ENCODE measurements around the gene C16orf96. TPM values are rescaled to one million over a fixed set of nuclear protein-coding genes. Genes with fewer than 3 reads are reported as not detected.

C16orf96 gene
- total and polyA plus RNA-seq, 2 of the 8 experiments (the other 6 are each of a cell fraction or from before 2014, with no cell fraction given), result 1.0 to 1.3 TPM

DNA sequence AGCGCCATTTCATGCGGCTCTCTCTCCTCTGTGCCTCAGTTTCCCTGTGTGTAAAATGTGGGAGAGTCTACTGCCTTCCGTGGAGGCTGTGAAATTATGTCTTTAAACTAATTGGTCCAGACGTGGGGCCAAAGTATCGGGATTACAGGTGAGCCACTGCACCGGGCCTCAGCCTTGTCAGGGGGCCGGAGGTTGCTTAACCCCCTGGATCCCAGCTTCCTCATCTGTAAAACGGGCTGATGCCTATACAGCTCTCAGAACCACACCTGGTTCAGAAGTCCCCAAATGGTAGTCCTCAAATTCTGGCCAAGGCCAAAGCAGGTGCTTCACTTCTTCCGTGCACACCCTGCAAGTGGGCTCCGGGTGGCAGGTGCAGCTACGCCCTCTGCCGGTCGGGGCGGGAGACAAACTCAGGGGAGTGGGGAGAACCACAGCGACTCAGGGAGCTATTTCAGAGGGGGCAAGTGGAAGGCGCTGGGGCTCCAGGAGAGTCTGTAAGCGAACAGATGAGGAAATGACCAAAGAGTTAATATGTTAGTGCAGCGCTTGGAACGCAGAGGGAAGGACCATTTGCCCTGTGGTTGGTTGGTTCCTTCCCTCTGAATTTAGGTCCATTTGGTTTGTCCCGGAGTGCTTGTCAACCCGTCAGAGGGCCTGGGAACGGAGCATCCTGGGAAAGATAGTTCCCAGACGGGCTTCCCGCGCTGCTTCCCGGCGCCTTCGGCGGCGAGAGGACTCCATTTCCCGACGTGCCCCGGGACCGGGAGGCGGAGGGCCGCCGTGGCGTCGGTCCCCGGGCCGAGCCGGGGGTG lies 68.1 kb downstream of the C16orf96 start, which contains the start of gene MGRN1 (continued):
- peak; percentile 51 for TF ChIP-seq TAF7 (optimal IDR thresholded peaks at IDR 0.05; ENCODE audit: borderline replicate concordance, low read depth, low read length)
- no peak for TF ChIP-seq KDM5A (IDR thresholded peaks at IDR 0.05; ENCODE audit: low read length)
- TF ChIP-seq TBP (IDR thresholded peaks at IDR 0.05; ENCODE audit: low read depth, low read length), result no peak; the same call in 1 of the 2 replicates
- no peak for TF ChIP-seq CEBPB (IDR thresholded peaks at IDR 0.05; ENCODE audit: low read depth, low read length)
- TF ChIP-seq, protein P1, sequence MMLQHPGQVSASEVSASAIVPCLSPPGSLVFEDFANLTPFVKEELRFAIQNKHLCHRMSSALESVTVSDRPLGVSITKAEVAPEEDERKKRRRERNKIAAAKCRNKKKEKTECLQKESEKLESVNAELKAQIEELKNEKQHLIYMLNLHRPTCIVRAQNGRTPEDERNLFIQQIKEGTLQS (IDR thresholded peaks at IDR 0.05; ENCODE audit: insufficient read depth, low read depth, low read length), result peak; percentile 2; the same call in 1 of the 2 replicates
- no peak; a peak in 1 of 3 replicates for TF ChIP-seq POLR2A (IDR thresholded peaks at IDR 0.05; ENCODE audit: control extremely low read depth in 1 of 2, low read depth in 2 of 2, low read length in 2 of 2)
- no peak for TF ChIP-seq RNF2 (IDR thresholded peaks at IDR 0.05; ENCODE audit: borderline replicate concordance, low read depth, low read length, missing control alignments, poor library complexity, severe bottlenecking)
- TF ChIP-seq KDM4A (IDR thresholded peaks at IDR 0.05; ENCODE audit: low read depth, low read length, severe bottlenecking), result no peak
- TF ChIP-seq NANOG (IDR thresholded peaks at IDR 0.05; ENCODE audit: insufficient read depth, low read depth, low read length, poor library complexity, severe bottlenecking), result no peak
- TF ChIP-seq TCF12 (IDR thresholded peaks at IDR 0.05; ENCODE audit: low read depth, low read length), result no peak
- peak; percentile 44; the same call in 1 of the 2 replicates for TF ChIP-seq GABPA (IDR thresholded peaks at IDR 0.05; ENCODE audit: borderline replicate concordance, insufficient read depth, low read length)
- TF ChIP-seq, protein P2, sequence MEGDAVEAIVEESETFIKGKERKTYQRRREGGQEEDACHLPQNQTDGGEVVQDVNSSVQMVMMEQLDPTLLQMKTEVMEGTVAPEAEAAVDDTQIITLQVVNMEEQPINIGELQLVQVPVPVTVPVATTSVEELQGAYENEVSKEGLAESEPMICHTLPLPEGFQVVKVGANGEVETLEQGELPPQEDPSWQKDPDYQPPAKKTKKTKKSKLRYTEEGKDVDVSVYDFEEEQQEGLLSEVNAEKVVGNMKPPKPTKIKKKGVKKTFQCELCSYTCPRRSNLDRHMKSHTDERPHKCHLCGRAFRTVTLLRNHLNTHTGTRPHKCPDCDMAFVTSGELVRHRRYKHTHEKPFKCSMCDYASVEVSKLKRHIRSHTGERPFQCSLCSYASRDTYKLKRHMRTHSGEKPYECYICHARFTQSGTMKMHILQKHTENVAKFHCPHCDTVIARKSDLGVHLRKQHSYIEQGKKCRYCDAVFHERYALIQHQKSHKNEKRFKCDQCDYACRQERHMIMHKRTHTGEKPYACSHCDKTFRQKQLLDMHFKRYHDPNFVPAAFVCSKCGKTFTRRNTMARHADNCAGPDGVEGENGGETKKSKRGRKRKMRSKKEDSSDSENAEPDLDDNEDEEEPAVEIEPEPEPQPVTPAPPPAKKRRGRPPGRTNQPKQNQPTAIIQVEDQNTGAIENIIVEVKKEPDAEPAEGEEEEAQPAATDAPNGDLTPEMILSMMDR (IDR thresholded peaks at IDR 0.05; ENCODE audit: control extremely low read depth in 1 of 3, insufficient read depth in 1 of 3, low read depth in 1 of 3, low read length in 3 of 3), result peak; percentile 89 to 99 (median 98)
- TF ChIP-seq KDM1A (IDR thresholded peaks at IDR 0.05; ENCODE audit: borderline replicate concordance, low read length), result peak; percentile 62; the same call in 1 of the 2 replicates
- TF ChIP-seq RBBP5 (IDR thresholded peaks at IDR 0.05; ENCODE audit: borderline replicate concordance, low read depth, low read length), result no peak

Data from H1 (cell line).